Panc1 (cell line): ENCODE measurements around the gene KANK4. TPM values are rescaled to one million over a fixed set of nuclear protein-coding genes. Genes with fewer than 3 reads are reported as not detected.

Experiments
- ATAC-seq: fragments of 200-7000 bp; cut with Tn5 transposase; 2 replicates; pipeline ENCODE4 v1.9.1; 2020; ENCODE audit warnings: mild to moderate bottlenecking, moderate library complexity
- BruUV-seq: library from RNA; stranded (reverse); fragments of 400-500 nt; replicated peaks from 2 replicates; lab custom pipeline; 2021; lab: Mats Ljungman, UMichigan
- CTCF ChIA-PET: fragments of 300-600 bp; sonication (Branson Sonifier 250); formaldehyde crosslinking; loops from one replicate; lab custom pipeline; 2022; ENCODE audit warnings: antibody characterized with exemption; lab: Charles Lee
- POLR2A ChIA-PET: fragments of 300-600 bp; sonication (Branson Sonifier 250); formaldehyde crosslinking; loops from one replicate; lab custom pipeline; 2022; ENCODE audit warnings: antibody characterized with exemption; lab: Charles Lee
- DNase-seq: peaks from one replicate; pipeline ENCODE4 v3.0.0-alpha.2; 2010; ENCODE audit warnings: low read depth, low spot score
- H3K27ac ChIP-seq: 2 replicates; pipeline ENCODE4 v1.5.1; 2011; ENCODE audit warnings: mild to moderate bottlenecking, low read length, inconsistent platforms
- H3K27me3 ChIP-seq: fragments of 200-500 bp; sonication (Bioruptor generic); 2 replicates; pipeline ENCODE4 v1.6.0; 2014; ENCODE audit warnings: low read length, inconsistent platforms; ENCODE audit not compliant: control insufficient read depth, insufficient read depth
- H3K36me3 ChIP-seq: fragments of 200-500 bp; sonication (Bioruptor generic); 2 replicates; pipeline ENCODE4 v1.5.1; 2014; ENCODE audit warnings: inconsistent platforms, mild to moderate bottlenecking, low read length, moderate library complexity; ENCODE audit not compliant: control insufficient read depth, insufficient read depth
- H3K4me1 ChIP-seq: 2 replicates; pipeline ENCODE4 v1.5.1; 2011; ENCODE audit warnings: inconsistent platforms, mild to moderate bottlenecking, low read length, moderate library complexity; ENCODE audit not compliant: control insufficient read depth, insufficient read depth
- H3K4me3 ChIP-seq, 2 experiments: 2 replicates each; pipeline ENCODE4 v1.5.1; 2011 to 2012; ENCODE audit warnings: low read depth in 2 of 2, low read length in 2 of 2, mild to moderate bottlenecking in 2 of 2, inconsistent platforms in 1 of 2, moderate library complexity in 1 of 2
- H3K9me3 ChIP-seq: fragments of 200-500 bp; sonication (Bioruptor generic); 2 replicates; pipeline ENCODE4 v1.5.1; 2014; ENCODE audit warnings: low read depth, mild to moderate bottlenecking, inconsistent platforms, low read length, moderate library complexity; ENCODE audit not compliant: control insufficient read depth, insufficient read depth
- CTCF ChIP-seq: fragments of 450-650 bp; IDR thresholded peaks from 2 replicates; pipeline ENCODE4 v1.5.1; 2017; ENCODE audit warnings: mild to moderate bottlenecking
- POLR2AphosphoS5 ChIP-seq: IDR thresholded peaks from 2 replicates; pipeline ENCODE4 v1.6.1; 2012; ENCODE audit warnings: mild to moderate bottlenecking, low read depth, low read length, moderate library complexity
- SIN3A ChIP-seq: IDR thresholded peaks from 2 replicates; pipeline ENCODE4 v1.6.1; 2012; ENCODE audit warnings: low read depth, mild to moderate bottlenecking, low read length, moderate library complexity, borderline replicate concordance; ENCODE audit not compliant: insufficient read depth
- TCF7L2 ChIP-seq: IDR thresholded peaks from 2 replicates; pipeline ENCODE4 v1.6.1; 2011; ENCODE audit warnings: mild to moderate bottlenecking, low read depth, low read length, inconsistent platforms
- in situ Hi-C: cut with HindIII; loops from 2 replicates; pipeline ENCODE4 v1.10.0; 2016; ENCODE audit warnings: low sequenced_read_pairs, low pct_unique_long_range_greater_than_20kb
- intact Hi-C: fragments of 100-400 bp; cut with micrococcal nuclease; formaldehyde crosslinking; loops from one replicate; pipeline ENCODE4 v1.10.0; 2022; ENCODE audit not compliant: unreplicated experiment
- total RNA-seq: library from RNA; stranded (reverse); gene quantifications from one replicate; pipeline ENCODE4 v1.2.1, GENCODE V29; 2021; ENCODE audit not compliant: unreplicated experiment
- TF ChIP-seq, protein P1 (sequence below), 2 experiments: IDR thresholded peaks; 2 replicates each; pipeline ENCODE4 v1.6.1; 2011 to 2012; ENCODE audit warnings: low read depth in 2 of 2, control low read depth in 1 of 2, low read length in 1 of 2, mild to moderate bottlenecking in 1 of 2, moderate library complexity in 1 of 2; ENCODE audit not compliant: insufficient read depth in 1 of 2

The KANK4 gene
- total RNA-seq, 1 experiment from 2014 or later, result 0.18 TPM

DNA sequence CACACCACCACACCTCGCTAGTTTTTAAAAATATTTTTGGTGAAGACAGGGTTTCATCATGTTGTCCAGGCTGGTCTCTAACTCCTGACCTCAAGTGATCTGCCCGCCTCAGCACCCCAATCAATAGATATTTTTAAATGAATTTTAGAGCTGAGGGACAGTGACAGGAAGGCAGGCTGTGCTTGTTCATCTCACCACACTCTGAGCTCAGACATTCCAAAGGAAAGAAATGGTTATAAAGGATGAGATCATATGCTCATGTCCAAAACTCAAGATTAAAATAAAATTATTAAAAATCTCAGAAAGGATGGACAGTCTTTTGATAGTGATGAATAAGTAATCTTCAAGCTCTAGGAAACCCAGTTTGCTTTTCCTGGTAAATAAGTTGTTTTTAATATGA lies 83.7 kb downstream of the KANK4 start:
- DNase-seq (no peak), ATAC-seq (no peak)
- TF ChIP-seq TCF7L2, result no peak
- TF ChIP-seq, protein P1, sequence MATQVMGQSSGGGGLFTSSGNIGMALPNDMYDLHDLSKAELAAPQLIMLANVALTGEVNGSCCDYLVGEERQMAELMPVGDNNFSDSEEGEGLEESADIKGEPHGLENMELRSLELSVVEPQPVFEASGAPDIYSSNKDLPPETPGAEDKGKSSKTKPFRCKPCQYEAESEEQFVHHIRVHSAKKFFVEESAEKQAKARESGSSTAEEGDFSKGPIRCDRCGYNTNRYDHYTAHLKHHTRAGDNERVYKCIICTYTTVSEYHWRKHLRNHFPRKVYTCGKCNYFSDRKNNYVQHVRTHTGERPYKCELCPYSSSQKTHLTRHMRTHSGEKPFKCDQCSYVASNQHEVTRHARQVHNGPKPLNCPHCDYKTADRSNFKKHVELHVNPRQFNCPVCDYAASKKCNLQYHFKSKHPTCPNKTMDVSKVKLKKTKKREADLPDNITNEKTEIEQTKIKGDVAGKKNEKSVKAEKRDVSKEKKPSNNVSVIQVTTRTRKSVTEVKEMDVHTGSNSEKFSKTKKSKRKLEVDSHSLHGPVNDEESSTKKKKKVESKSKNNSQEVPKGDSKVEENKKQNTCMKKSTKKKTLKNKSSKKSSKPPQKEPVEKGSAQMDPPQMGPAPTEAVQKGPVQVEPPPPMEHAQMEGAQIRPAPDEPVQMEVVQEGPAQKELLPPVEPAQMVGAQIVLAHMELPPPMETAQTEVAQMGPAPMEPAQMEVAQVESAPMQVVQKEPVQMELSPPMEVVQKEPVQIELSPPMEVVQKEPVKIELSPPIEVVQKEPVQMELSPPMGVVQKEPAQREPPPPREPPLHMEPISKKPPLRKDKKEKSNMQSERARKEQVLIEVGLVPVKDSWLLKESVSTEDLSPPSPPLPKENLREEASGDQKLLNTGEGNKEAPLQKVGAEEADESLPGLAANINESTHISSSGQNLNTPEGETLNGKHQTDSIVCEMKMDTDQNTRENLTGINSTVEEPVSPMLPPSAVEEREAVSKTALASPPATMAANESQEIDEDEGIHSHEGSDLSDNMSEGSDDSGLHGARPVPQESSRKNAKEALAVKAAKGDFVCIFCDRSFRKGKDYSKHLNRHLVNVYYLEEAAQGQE (IDR thresholded peaks at IDR 0.05; ENCODE audit: insufficient read depth in 1 of 2, low read depth in 2 of 2, low read length in 1 of 2), result no peak
- no peak for TF ChIP-seq CTCF
- TF ChIP-seq SIN3A, result no peak
- TF ChIP-seq POLR2AphosphoS5, result no peak
- ChIA-PET POLR2A (no interaction called here), CTCF (no interaction called here)
- intact Hi-C loops, result no loop called here
- H3K27ac ChIP-seq, result no peak overlapping the region
- H3K27me3 ChIP-seq, result no peaks in the 10 kb centered on the region
- H3K9me3 ChIP-seq, result no peaks in the 10 kb centered on the region
- no peak overlapping the region for H3K4me3 ChIP-seq
- H3K36me3 ChIP-seq, result no peaks in the 10 kb centered on the region
- H3K4me1 ChIP-seq, result peaks cover 2% of the 10 kb centered on the region; the same call in 1 of the 2 replicates
- in situ Hi-C loops, result no loop called here
- BruUV-seq, result no TSS peak

DNA sequence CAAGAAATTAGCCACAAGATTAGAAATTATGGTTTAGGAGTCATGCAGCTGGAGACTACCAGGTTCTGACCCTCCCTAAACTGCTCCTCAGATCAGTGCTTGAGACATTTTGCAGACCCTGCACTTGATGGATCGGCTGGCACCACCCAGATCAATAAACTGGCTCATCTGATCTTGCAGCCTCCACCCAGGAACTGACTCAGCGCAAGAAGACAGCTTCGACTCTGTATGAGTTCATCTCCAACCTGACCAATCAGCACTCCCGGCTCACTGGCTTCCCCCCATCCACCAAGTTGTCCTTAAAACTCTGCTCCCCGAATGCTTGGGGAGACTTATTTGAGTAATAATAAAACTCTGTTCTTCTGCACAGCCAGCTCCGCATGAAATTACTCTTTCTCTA lies 84.5 kb downstream of the KANK4 start:
- DNase-seq, result no peak
- no peaks in the 10 kb centered on the region for H3K9me3 ChIP-seq
- H3K27me3 ChIP-seq, result no peaks in the 10 kb centered on the region
- H3K27ac ChIP-seq, result no peak overlapping the region
- peaks cover 2% of the 10 kb centered on the region; the same call in 1 of the 2 replicates for H3K4me1 ChIP-seq
- ChIA-PET POLR2A (no interaction called here), CTCF (interaction anchor here (0.6 kb wide), 1 partner anchor 142 kb away, joined by 3 read pairs; no protein-coding TSS in a partner anchor)
- H3K36me3 ChIP-seq, result no peaks in the 10 kb centered on the region
- in situ Hi-C loops, result no loop called here
- no peak for TF ChIP-seq CTCF
- no peak for TF ChIP-seq TCF7L2
- TF ChIP-seq SIN3A, result no peak
- no peak for TF ChIP-seq POLR2AphosphoS5
- TF ChIP-seq, protein P1 (IDR thresholded peaks at IDR 0.05; ENCODE audit: insufficient read depth in 1 of 2, low read depth in 2 of 2, low read length in 1 of 2), result no peak
- no peak overlapping the region for H3K4me3 ChIP-seq
- ATAC-seq, result no peak
- intact Hi-C loops, result no loop called here
- no TSS peak for BruUV-seq
